Ovary (tissue), 3 donors: ENCODE measurements around the gene PTPN14.

Experiments used
- CTCF ChIP-seq, 3 donors: fragments of 450-650 bp in 2 of 3; fragments of 200-600 bp in 1 of 3; IDR thresholded peaks; one replicate each; pipeline versions ENCODE4 v1.5.1 to v1.8.0; 2016 to 2022; ENCODE audit warnings: antibody characterized with exemption in 3 of 3, mild to moderate bottlenecking in 1 of 3
- EP300 ChIP-seq: sonication (generic); formaldehyde crosslinking; IDR thresholded peaks from one replicate; pipeline ENCODE4 v1.6.1; 2017; ENCODE audit warnings: antibody characterized with exemption
- donor health status: DM: no; HTN: no; CAD: no.

DNA sequence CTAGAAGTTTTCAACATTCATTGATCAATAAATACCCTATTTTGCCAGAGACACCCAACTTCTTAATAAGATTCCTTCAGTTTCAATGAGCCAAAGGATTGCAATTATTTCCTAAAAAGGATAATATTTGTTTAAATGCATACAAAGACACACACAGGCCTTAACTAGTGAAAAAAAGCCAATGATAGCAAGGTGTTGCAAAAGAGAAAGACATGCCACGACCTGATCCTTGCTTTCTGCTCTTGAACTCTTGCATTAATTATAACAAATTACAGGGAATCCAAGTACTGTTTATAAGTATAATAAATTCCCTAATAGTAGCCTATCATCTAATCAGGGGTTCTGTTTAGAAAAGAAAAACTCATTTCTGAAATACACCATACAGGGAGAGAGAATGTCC lies 131.1 kb downstream of the PTPN14 start:
- TF ChIP-seq EP300 (no peak), CTCF (IDR thresholded peaks at IDR 0.05) (no peak)
